Stimulated activated CD8-positive, alpha-beta memory T cell treated with anti-CD3 and anti-CD28 coated beads, Interleukin-7, amount 100 ng/mL, for 48 hours (primary cell): ENCODE results near the gene TLCD4.
"Not testable (repeated sequence)": the region's sequence is repeated elsewhere in the genome, so short reads cannot be mapped to it uniquely, and the experiment has no call there.

Source experiments
- DNase-seq, 2 donors: peaks; one replicate each; pipeline ENCODE4 v3.0.0-alpha.2; 2020; ENCODE audit warnings: low read depth in 1 of 2; ENCODE audit errors: extremely low read depth in 1 of 2

TLCD4 gene

GRCh38 chr1:95117207-95118066 lies at the start of gene TLCD4:
Gene TLCD4, plus strand, starts transcription at chr1:95117355. Its CDS starts 26,547 bp downstream, at chr1:95143902.
- DNase-seq, result no peak

GRCh38 chr1:95067568-95067967 lies 49.6 kb upstream of the TLCD4 start:
- no peak for DNase-seq

GRCh38 chr1:95068956-95069709 lies 48.0 kb upstream of the TLCD4 start:
- no peak for DNase-seq

GRCh38 chr1:95069710-95070093 lies 47.5 kb upstream of the TLCD4 start:
- no peak for DNase-seq

- DNase-seq, result no peak
These were observed 45.6 kb upstream of the TLCD4 start for GRCh38 chr1:95071539-95071938.

- no peak for DNase-seq
These were observed 45.0 kb upstream of the TLCD4 start for GRCh38 chr1:95072117-95072516.

- DNase-seq, result peak; percentile 76 to 82
These were observed 44.4 kb upstream of the TLCD4 start, which contains the start of gene ALG14 for GRCh38 chr1:95072532-95073419. Gene ALG14, minus strand, starts transcription at chr1:95072951. Its CDS starts 53 bp downstream, at chr1:95072898.

GRCh38 chr1:95073446-95073845 lies 43.7 kb upstream of the TLCD4 start:
- DNase-seq, result no peak

- no peak for DNase-seq
These were observed 41.1 kb upstream of the TLCD4 start for GRCh38 chr1:95076034-95076433.

- no peak for DNase-seq
These were observed 36.7 kb upstream of the TLCD4 start for GRCh38 chr1:95080446-95080845.

GRCh38 chr1:95080879-95081278 lies 36.3 kb upstream of the TLCD4 start:
- DNase-seq, result no peak

- DNase-seq, result no peak
These were observed 32.6 kb upstream of the TLCD4 start for GRCh38 chr1:95084317-95085176.

GRCh38 chr1:95085376-95085775 lies 31.8 kb upstream of the TLCD4 start:
- no peak for DNase-seq

- DNase-seq, result no peak
These were observed 30.1 kb upstream of the TLCD4 start for GRCh38 chr1:95086949-95087533.

GRCh38 chr1:95088303-95088702 lies 28.9 kb upstream of the TLCD4 start:
- DNase-seq, result no peak

GRCh38 chr1:95089650-95090287 lies 27.4 kb upstream of the TLCD4 start:
- DNase-seq, result no peak

- not testable (repeated sequence) for DNase-seq
These were observed 25.9 kb upstream of the TLCD4 start for GRCh38 chr1:95091290-95091689.

- DNase-seq, result not testable (repeated sequence)
These were observed 24.3 kb upstream of the TLCD4 start for GRCh38 chr1:95092891-95093290.

GRCh38 chr1:95093296-95093695 lies 23.9 kb upstream of the TLCD4 start:
- DNase-seq, result no peak
